NCI-H526 treated with DMSO at 0.1 percent for 48 hours (cell line): ENCODE measurements around the gene MYBPC1.
A peak's percentile ranks its signal among the peaks of the same experiment; 100 is the strongest.
"Not testable (repeated sequence)": the region's sequence is repeated elsewhere in the genome, so short reads cannot be mapped to it uniquely, and the experiment has no call there.

Source experiments
- DNase-seq: peaks from one replicate; lab custom pipeline; 2025; lab: John Stamatoyannopoulos, UW

Gene MYBPC1

GRCh38 chr12:101696251-101697196 lies 101.8 kb downstream of the MYBPC1 start:
- DNase-seq: peak; percentile 47

GRCh38 chr12:101697197-101697929 lies 102.6 kb downstream of the MYBPC1 start, which contains the start of gene CHPT1:
CHPT1 (plus strand) TSS chr12:101697640; CDS start chr12:101697862, 222 bp downstream.
- DNase-seq: peak; percentile 70

- DNase-seq: peak; percentile 47
These were observed 103.4 kb downstream of the MYBPC1 start for GRCh38 chr12:101697930-101698799.

- peak; percentile 47 for DNase-seq
These were observed 104.1 kb downstream of the MYBPC1 start for GRCh38 chr12:101698800-101699347.

GRCh38 chr12:101700299-101700820 lies 105.6 kb downstream of the MYBPC1 start:
- no peak for DNase-seq

GRCh38 chr12:101703487-101703886 lies 108.7 kb downstream of the MYBPC1 start:
- DNase-seq: no peak

- no peak for DNase-seq
These were observed 111.6 kb downstream of the MYBPC1 start for GRCh38 chr12:101706403-101706802.

GRCh38 chr12:101707131-101707782 lies 112.5 kb downstream of the MYBPC1 start:
- DNase-seq: no peak

GRCh38 chr12:101710288-101710687 lies 115.5 kb downstream of the MYBPC1 start:
- no peak for DNase-seq

- no peak for DNase-seq
These were observed 118.4 kb downstream of the MYBPC1 start for GRCh38 chr12:101713059-101713682.

GRCh38 chr12:101713930-101714329 lies 119.2 kb downstream of the MYBPC1 start:
- DNase-seq: no peak

- no peak for DNase-seq
These were observed 120.2 kb downstream of the MYBPC1 start for GRCh38 chr12:101714877-101715444.

- DNase-seq: no peak
These were observed 124.8 kb downstream of the MYBPC1 start for GRCh38 chr12:101719566-101719965.

- no peak for DNase-seq
These were observed 125.3 kb downstream of the MYBPC1 start for GRCh38 chr12:101720118-101720517.

- DNase-seq: no peak
These were observed 127.6 kb downstream of the MYBPC1 start for GRCh38 chr12:101722392-101722791.

- DNase-seq: no peak
These were observed 132.3 kb downstream of the MYBPC1 start for GRCh38 chr12:101727098-101727497.

- DNase-seq: no peak
These were observed 135.1 kb downstream of the MYBPC1 start for GRCh38 chr12:101729842-101730241.

- no peak for DNase-seq
These were observed 137.5 kb downstream of the MYBPC1 start for GRCh38 chr12:101732318-101732717.

GRCh38 chr12:101733166-101733565 lies 138.4 kb downstream of the MYBPC1 start:
- no peak for DNase-seq

- DNase-seq: not testable (repeated sequence)
These were observed 139.7 kb downstream of the MYBPC1 start for GRCh38 chr12:101734482-101734881.
